Sigmoid colon (tissue), 4 donors: ENCODE measurements around the gene WDR37.

Experiments used
- EP300 ChIP-seq, 4 donors: sonication (generic); formaldehyde crosslinking; IDR thresholded peaks; one replicate each; pipeline ENCODE4 v1.6.1; 2017; ENCODE audit warnings: antibody characterized with exemption in 4 of 4
- POLR2A ChIP-seq, 2 donors: fragments of 450-650 bp; IDR thresholded peaks; one replicate each; pipeline ENCODE4 v1.6.1; 2016; ENCODE audit warnings: antibody characterized with exemption in 2 of 2, mild to moderate bottlenecking in 2 of 2, moderate library complexity in 2 of 2
- TF ChIP-seq, protein P1 (sequence below), 4 experiments: fragments of 450-650 bp in 3 of 4; fragments of 200-600 bp in 1 of 4; IDR thresholded peaks; one replicate each; pipeline ENCODE4 v1.5.1; 2016 to 2019; ENCODE audit warnings: antibody characterized with exemption in 4 of 4, mild to moderate bottlenecking in 3 of 4, moderate library complexity in 2 of 4

- TF ChIP-seq, protein P1, sequence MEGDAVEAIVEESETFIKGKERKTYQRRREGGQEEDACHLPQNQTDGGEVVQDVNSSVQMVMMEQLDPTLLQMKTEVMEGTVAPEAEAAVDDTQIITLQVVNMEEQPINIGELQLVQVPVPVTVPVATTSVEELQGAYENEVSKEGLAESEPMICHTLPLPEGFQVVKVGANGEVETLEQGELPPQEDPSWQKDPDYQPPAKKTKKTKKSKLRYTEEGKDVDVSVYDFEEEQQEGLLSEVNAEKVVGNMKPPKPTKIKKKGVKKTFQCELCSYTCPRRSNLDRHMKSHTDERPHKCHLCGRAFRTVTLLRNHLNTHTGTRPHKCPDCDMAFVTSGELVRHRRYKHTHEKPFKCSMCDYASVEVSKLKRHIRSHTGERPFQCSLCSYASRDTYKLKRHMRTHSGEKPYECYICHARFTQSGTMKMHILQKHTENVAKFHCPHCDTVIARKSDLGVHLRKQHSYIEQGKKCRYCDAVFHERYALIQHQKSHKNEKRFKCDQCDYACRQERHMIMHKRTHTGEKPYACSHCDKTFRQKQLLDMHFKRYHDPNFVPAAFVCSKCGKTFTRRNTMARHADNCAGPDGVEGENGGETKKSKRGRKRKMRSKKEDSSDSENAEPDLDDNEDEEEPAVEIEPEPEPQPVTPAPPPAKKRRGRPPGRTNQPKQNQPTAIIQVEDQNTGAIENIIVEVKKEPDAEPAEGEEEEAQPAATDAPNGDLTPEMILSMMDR (IDR thresholded peaks at IDR 0.05), result no peak
- TF ChIP-seq EP300 (IDR thresholded peaks at IDR 0.05) (no peak), POLR2A (IDR thresholded peaks at IDR 0.05) (no peak)
Measured at GRCh38 chr10:1015688-1016087, 40.5 kb upstream of the WDR37 start.
